IMR-90 (cell line): ENCODE measurements around the gene OR51A7. TPM values are rescaled to one million over a fixed set of nuclear protein-coding genes. Genes with fewer than 3 reads are reported as not detected.

ENCODE experiments used
- ATAC-seq: fragments of 200-7000 bp; cut with Tn5 transposase; 2 replicates; pipeline ENCODE4 v1.9.1; 2020; ENCODE audit warnings: low read depth, mild to moderate bottlenecking, moderate library complexity
- BruUV-seq: library from RNA; stranded (reverse); fragments of 400-500 nt; replicated peaks from 2 replicates; lab custom pipeline; 2021; lab: Mats Ljungman, UMichigan
- CTCF ChIA-PET: fragments of 300-600 bp; formaldehyde crosslinking; extraction: SDS; loops from one replicate; lab custom pipeline; 2021; ENCODE audit warnings: antibody characterized with exemption; lab: Yijun Ruan, JAX
- POLR2A ChIA-PET: fragments of 300-600 bp; sonication (Branson Sonifier 250); formaldehyde crosslinking; loops from one replicate; lab custom pipeline; 2022; ENCODE audit warnings: antibody characterized with exemption; ENCODE audit not compliant: unreplicated experiment; lab: Charles Lee
- DNase-seq: peaks from one replicate; pipeline ENCODE4 v3.0.0; 2013
- H2AFZ ChIP-seq: replicated peaks from 2 replicates; pipeline ENCODE3; 2013; ENCODE audit warnings: low read length, mild to moderate bottlenecking; ENCODE audit not compliant: poor library complexity
- H2AK5ac ChIP-seq: 2 replicates; pipeline ENCODE4 v1.6.1; 2013; ENCODE audit warnings: low read depth, low read length, inconsistent platforms
- H2AK9ac ChIP-seq: replicated peaks from 2 replicates; pipeline ENCODE3; 2013; ENCODE audit warnings: mild to moderate bottlenecking, low read depth, low read length, moderate library complexity; ENCODE audit not compliant: poor library complexity
- H2BK120ac ChIP-seq: 2 replicates; pipeline ENCODE4 v1.6.1; 2013; ENCODE audit warnings: low read depth, low read length, inconsistent platforms
- H2BK15ac ChIP-seq: 3 replicates; pipeline ENCODE4 v1.6.1; 2013; ENCODE audit warnings: low read depth, low read length, inconsistent platforms
- H2BK20ac ChIP-seq: 2 replicates; pipeline ENCODE4 v1.6.1; 2013; ENCODE audit warnings: low read depth, mild to moderate bottlenecking, inconsistent platforms, low read length, moderate library complexity
- H2BK5ac ChIP-seq: 2 replicates; pipeline ENCODE4 v1.6.1; 2013; ENCODE audit warnings: mild to moderate bottlenecking, low read depth, low read length, inconsistent platforms; ENCODE audit not compliant: poor library complexity, severe bottlenecking
- H3K14ac ChIP-seq: replicated peaks from 2 replicates; pipeline ENCODE4 v1.6.1; 2013; ENCODE audit warnings: low read depth, low read length, inconsistent platforms
- H3K18ac ChIP-seq: 2 replicates; pipeline ENCODE4 v1.6.1; 2013; ENCODE audit warnings: low read depth, low read length, control low read depth
- H3K23ac ChIP-seq: 2 replicates; pipeline ENCODE4 v1.6.1; 2013; ENCODE audit warnings: low read depth, low read length, inconsistent platforms
- H3K27ac ChIP-seq: 2 replicates; pipeline ENCODE4 v1.5.1; 2013; ENCODE audit warnings: mild to moderate bottlenecking, control low read depth, low read length; ENCODE audit not compliant: insufficient read depth
- H3K27me3 ChIP-seq: 2 replicates; pipeline ENCODE4 v1.6.1; 2013; ENCODE audit warnings: low read length; ENCODE audit not compliant: control insufficient read depth, insufficient read depth
- H3K36me3 ChIP-seq: 2 replicates; pipeline ENCODE4 v1.6.1; 2013; ENCODE audit warnings: low read length, mixed read lengths; ENCODE audit not compliant: control insufficient read depth, insufficient read depth
- H3K4ac ChIP-seq: 2 replicates; pipeline ENCODE4 v1.6.1; 2013; ENCODE audit warnings: low read depth, low read length, inconsistent platforms
- H3K4me1 ChIP-seq: 2 replicates; pipeline ENCODE4 v1.6.1; 2013; ENCODE audit warnings: low read length, mixed read lengths; ENCODE audit not compliant: control insufficient read depth, insufficient read depth
- H3K4me2 ChIP-seq: 2 replicates; pipeline ENCODE4 v1.6.1; 2013; ENCODE audit warnings: low read depth, mild to moderate bottlenecking, control low read depth, low read length, moderate library complexity
- H3K4me3 ChIP-seq: 2 replicates; pipeline ENCODE4 v1.5.1; 2013; ENCODE audit warnings: low read depth, mild to moderate bottlenecking, control low read depth, low read length, moderate library complexity; ENCODE audit not compliant: insufficient read depth
- H3K56ac ChIP-seq: 2 replicates; pipeline ENCODE4 v1.6.1; 2013; ENCODE audit warnings: low read length, inconsistent platforms; ENCODE audit not compliant: insufficient read depth; ENCODE audit errors: extremely low read depth
- H3K79me1 ChIP-seq, 2 experiments: 2 replicates each; pipeline ENCODE4 v1.6.1; 2013; ENCODE audit warnings: low read length in 2 of 2, inconsistent platforms in 1 of 2, low read depth in 1 of 2
- H3K9ac ChIP-seq: 2 replicates; pipeline ENCODE4 v1.6.1; 2013; ENCODE audit warnings: low read depth, low read length, control low read depth
- H3K9me1 ChIP-seq: 2 replicates; pipeline ENCODE4 v1.6.1; 2013; ENCODE audit warnings: low read length, inconsistent platforms; ENCODE audit not compliant: insufficient read depth
- H3K9me3 ChIP-seq: 2 replicates; pipeline ENCODE4 v1.6.1; 2013; ENCODE audit warnings: low read length; ENCODE audit not compliant: control insufficient read depth, insufficient read depth
- H4K20me1 ChIP-seq: 2 replicates; pipeline ENCODE4 v1.6.1; 2013; ENCODE audit warnings: low read length, inconsistent platforms; ENCODE audit not compliant: insufficient read depth
- H4K5ac ChIP-seq: 2 replicates; pipeline ENCODE4 v1.6.1; 2013; ENCODE audit warnings: mild to moderate bottlenecking, low read depth, low read length, control low read depth
- H4K8ac ChIP-seq, 2 experiments: 2 replicates each; pipeline ENCODE4 v1.6.1; 2013; ENCODE audit warnings: low read depth in 2 of 2, low read length in 2 of 2, control low read depth in 1 of 2, inconsistent platforms in 1 of 2
- H4K91ac ChIP-seq: 2 replicates; pipeline ENCODE4 v1.6.1; 2013; ENCODE audit warnings: low read depth, low read length, inconsistent platforms; ENCODE audit not compliant: insufficient read depth
- BHLHE40 ChIP-seq: fragments of 150-350 bp; IDR thresholded peaks from 2 replicates; pipeline ENCODE4 v1.6.1; 2016; ENCODE audit warnings: mild to moderate bottlenecking, low read depth, low read length
- CHD1 ChIP-seq: IDR thresholded peaks from 2 replicates; pipeline ENCODE4 v1.6.1; 2012; ENCODE audit warnings: low read depth, low read length, improper control_type of control experiment
- FOS ChIP-seq: fragments of 150-350 bp; IDR thresholded peaks from 2 replicates; pipeline ENCODE4 v1.6.1; 2016; ENCODE audit warnings: low read depth, low read length
- MAFK ChIP-seq: IDR thresholded peaks from 2 replicates; pipeline ENCODE4 v1.6.1; 2012; ENCODE audit warnings: low read depth, low read length, improper control_type of control experiment
- MAZ ChIP-seq: IDR thresholded peaks from 2 replicates; pipeline ENCODE4 v1.6.1; 2012; ENCODE audit warnings: low read depth, mild to moderate bottlenecking, low read length, improper control_type of control experiment, moderate library complexity, borderline replicate concordance
- POLR2A ChIP-seq: IDR thresholded peaks from 2 replicates; pipeline ENCODE4 v1.6.1; 2012; ENCODE audit warnings: mild to moderate bottlenecking, low read depth, low read length
- RCOR1 ChIP-seq: IDR thresholded peaks from 2 replicates; pipeline ENCODE4 v1.6.1; 2012; ENCODE audit warnings: mild to moderate bottlenecking, low read length, improper control_type of control experiment; ENCODE audit not compliant: insufficient replicate concordance
- RFX5 ChIP-seq: IDR thresholded peaks from 2 replicates; pipeline ENCODE4 v1.8.0; 2012; ENCODE audit warnings: low read depth, mild to moderate bottlenecking, low read length, moderate library complexity
- SMC3 ChIP-seq: fragments of 150-350 bp; IDR thresholded peaks from 2 replicates; pipeline ENCODE4 v1.6.1; 2016; ENCODE audit warnings: low read depth, mild to moderate bottlenecking, antibody characterized with exemption, low read length, moderate library complexity
- WGBS, 2 experiments: methylation state at CpG; one replicate each; pipeline versions ENCODE4 v1.1.5 to v1.1.7; 2013; ENCODE audit warnings: missing lambda C conversion rate in 2 of 2; ENCODE audit not compliant: insufficient read length in 1 of 2; ENCODE audit errors: extremely low coverage in 2 of 2; 5-methylcytosine and 5-hydroxymethylcytosine counted together
- dilution Hi-C: fragments of 300-500 bp; cut with HindIII; formaldehyde crosslinking; loops from one replicate; pipeline ENCODE4 v1.14.3; 2018; ENCODE audit warnings: low sequenced_read_pairs; ENCODE audit not compliant: unreplicated experiment
- in situ Hi-C: fragments of 300-500 bp; cut with MboI; formaldehyde crosslinking; loops from 3 replicates; pipeline ENCODE4 v1.14.3; 2019; ENCODE audit warnings: low sequenced_read_pairs, inconsistent platforms, mixed read lengths
- intact Hi-C: fragments of 100-400 bp; cut with micrococcal nuclease; formaldehyde crosslinking; loops from 2 replicates; pipeline ENCODE4 v1.10.0; 2022
- polyA plus RNA-seq, 3 experiments: library from polyadenylated mRNA; depleted of rRNA; stranded (reverse); fragments of >200 nt; gene quantifications; 2 replicates each; pipeline ENCODE4 v1.2.3, GENCODE V29; 2012; ENCODE audit warnings: low replicate concordance in 1 of 3
- total RNA-seq: library from RNA; depleted of rRNA; stranded (reverse); fragments of >200 nt; gene quantifications from 2 replicates; pipeline ENCODE4 v1.2.3, GENCODE V29; 2012; rRNA removed
- TF ChIP-seq, protein P1 (sequence below): conservative IDR thresholded peaks from 2 replicates; pipeline ENCODE4 v1.5.1; 2012; ENCODE audit warnings: mild to moderate bottlenecking, low read depth, low read length, improper control_type of control experiment

OR51A7 gene
- total and polyA plus RNA-seq, 2 of the 4 experiments (the other 2 are of a cell fraction) = not detected

DNA sequence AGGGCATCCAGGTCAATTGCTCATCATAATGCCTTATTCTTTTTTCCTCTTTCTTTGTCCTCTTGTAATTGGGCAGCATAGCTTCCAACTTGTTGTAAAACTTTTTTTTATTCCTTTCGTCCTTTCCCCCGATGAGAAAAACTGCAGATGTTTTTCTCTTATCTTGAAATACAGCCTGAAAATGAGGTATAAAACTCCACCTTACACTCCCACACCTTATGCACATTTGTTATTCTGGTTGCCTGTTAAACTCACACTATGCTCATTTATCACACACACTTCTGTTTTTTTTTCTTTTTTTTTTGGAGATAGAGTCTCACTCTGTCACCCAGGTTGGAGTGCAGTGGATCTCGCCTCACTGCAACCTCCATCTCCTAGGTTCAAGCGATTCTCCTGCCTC, 53.8 kb downstream of the OR51A7 start:
- CTCF ChIA-PET = no interaction called here
- no peak overlapping the region for H3K18ac ChIP-seq
- WGBS, 2 experiments = no CpG with 5 or more reads among the region's 4 CpGs
- H3K23ac ChIP-seq = no peak overlapping the region
- dilution Hi-C loops (no loop called here), intact Hi-C loops (no loop called here), in situ Hi-C loops (no loop called here)
- no peak overlapping the region for H3K4me3 ChIP-seq
- H3K56ac ChIP-seq = no peak overlapping the region
- H2BK15ac ChIP-seq = no peak overlapping the region
- no peak overlapping the region for H3K27ac ChIP-seq
- no peaks in the 10 kb centered on the region for H3K79me1 ChIP-seq
- H3K4ac ChIP-seq = no peak overlapping the region
- DNase-seq = no peak
- no peaks in the 10 kb centered on the region for H3K9me1 ChIP-seq
- H2AK9ac ChIP-seq = no peak overlapping the region
- H2BK120ac ChIP-seq = no peak overlapping the region
- TF ChIP-seq FOS = no peak
- TF ChIP-seq MAZ = no peak
- no peak for TF ChIP-seq RFX5
- TF ChIP-seq SMC3 = no peak
- TF ChIP-seq POLR2A = no peak
- no peak for TF ChIP-seq RCOR1
- TF ChIP-seq BHLHE40 = no peak
- TF ChIP-seq, protein P1, sequence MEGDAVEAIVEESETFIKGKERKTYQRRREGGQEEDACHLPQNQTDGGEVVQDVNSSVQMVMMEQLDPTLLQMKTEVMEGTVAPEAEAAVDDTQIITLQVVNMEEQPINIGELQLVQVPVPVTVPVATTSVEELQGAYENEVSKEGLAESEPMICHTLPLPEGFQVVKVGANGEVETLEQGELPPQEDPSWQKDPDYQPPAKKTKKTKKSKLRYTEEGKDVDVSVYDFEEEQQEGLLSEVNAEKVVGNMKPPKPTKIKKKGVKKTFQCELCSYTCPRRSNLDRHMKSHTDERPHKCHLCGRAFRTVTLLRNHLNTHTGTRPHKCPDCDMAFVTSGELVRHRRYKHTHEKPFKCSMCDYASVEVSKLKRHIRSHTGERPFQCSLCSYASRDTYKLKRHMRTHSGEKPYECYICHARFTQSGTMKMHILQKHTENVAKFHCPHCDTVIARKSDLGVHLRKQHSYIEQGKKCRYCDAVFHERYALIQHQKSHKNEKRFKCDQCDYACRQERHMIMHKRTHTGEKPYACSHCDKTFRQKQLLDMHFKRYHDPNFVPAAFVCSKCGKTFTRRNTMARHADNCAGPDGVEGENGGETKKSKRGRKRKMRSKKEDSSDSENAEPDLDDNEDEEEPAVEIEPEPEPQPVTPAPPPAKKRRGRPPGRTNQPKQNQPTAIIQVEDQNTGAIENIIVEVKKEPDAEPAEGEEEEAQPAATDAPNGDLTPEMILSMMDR = no peak
- TF ChIP-seq MAFK = no peak
- TF ChIP-seq CHD1 = no peak
- no peak overlapping the region for H4K5ac ChIP-seq
- no peak overlapping the region for H2BK20ac ChIP-seq
- no peak overlapping the region for H4K91ac ChIP-seq
- POLR2A ChIA-PET = no interaction called here
- no peak overlapping the region for H2AK5ac ChIP-seq
- H3K4me2 ChIP-seq = no peak overlapping the region
- no peak for ATAC-seq
- H2BK5ac ChIP-seq = no peak overlapping the region
- no peak overlapping the region for H2AFZ ChIP-seq
- no peaks in the 10 kb centered on the region for H3K36me3 ChIP-seq
- no peaks in the 10 kb centered on the region for H3K9me3 ChIP-seq
- no TSS peak for BruUV-seq
- no peaks in the 10 kb centered on the region for H3K4me1 ChIP-seq
- no peak overlapping the region for H3K14ac ChIP-seq
- H3K9ac ChIP-seq = no peak overlapping the region
- no peaks in the 10 kb centered on the region for H3K27me3 ChIP-seq
- no peaks in the 10 kb centered on the region for H4K20me1 ChIP-seq
- no peak overlapping the region for H4K8ac ChIP-seq

Other genes starting within 250 kb of the OR51A7 start
- 0.56 and 0.72 TPM in 2 replicates for gene OR51E2, start 205.9 kb upstream of the OR51A7 start, total RNA-seq
- 0.83 and 1.3 TPM in 2 replicates for gene OR51E2, start 205.9 kb upstream of the OR51A7 start, polyA plus RNA-seq (2012; rRNA removed)
- not detected in 2 replicates for gene MMP26, start 199.0 kb upstream of the OR51A7 start, total RNA-seq
- gene MMP26, start 199.0 kb upstream of the OR51A7 start, polyA plus RNA-seq (2012; rRNA removed) = not detected in 2 replicates
- not detected in 2 replicates for gene OR51F1, start 133.8 kb upstream of the OR51A7 start, total RNA-seq
- not detected in 2 replicates for gene OR51F1, start 133.8 kb upstream of the OR51A7 start, polyA plus RNA-seq (2012; rRNA removed)
- gene OR52R1, start 99.4 kb upstream of the OR51A7 start, total RNA-seq = not detected in 2 replicates
- gene OR52R1, start 99.4 kb upstream of the OR51A7 start, polyA plus RNA-seq (2012; rRNA removed) = not detected in 2 replicates
- gene OR51F2, start 82.5 kb upstream of the OR51A7 start, total RNA-seq = under 0.01 and 0.18 TPM in 2 replicates
- gene OR51F2, start 82.5 kb upstream of the OR51A7 start, polyA plus RNA-seq (2012; rRNA removed) = not detected in 2 replicates
- not detected in 2 replicates for gene OR51S1, start 54.6 kb upstream of the OR51A7 start, total RNA-seq
- not detected in 2 replicates for gene OR51S1, start 54.6 kb upstream of the OR51A7 start, polyA plus RNA-seq (2012; rRNA removed)
- gene OR51T1, start 21.9 kb upstream of the OR51A7 start, total RNA-seq = not detected in 2 replicates
- gene OR51T1, start 21.9 kb upstream of the OR51A7 start, polyA plus RNA-seq (2012; rRNA removed) = not detected in 2 replicates
- gene OR51G2, start 15.6 kb downstream of the OR51A7 start, total RNA-seq = not detected in 2 replicates
- not detected in 2 replicates for gene OR51G2, start 15.6 kb downstream of the OR51A7 start, polyA plus RNA-seq (2012; rRNA removed)
- gene OR51G1, start 20.6 kb downstream of the OR51A7 start, total RNA-seq = not detected in 2 replicates
- not detected in 2 replicates for gene OR51G1, start 20.6 kb downstream of the OR51A7 start, polyA plus RNA-seq (2012; rRNA removed)
- gene OR51A4, start 43.8 kb downstream of the OR51A7 start, total RNA-seq = not detected in 2 replicates
- gene OR51A4, start 43.8 kb downstream of the OR51A7 start, polyA plus RNA-seq (2012; rRNA removed) = not detected in 2 replicates
- not detected in 2 replicates for gene OR51A2, start 51.9 kb downstream of the OR51A7 start, total RNA-seq
- gene OR51A2, start 51.9 kb downstream of the OR51A7 start, polyA plus RNA-seq (2012; rRNA removed) = not detected in 2 replicates
- not detected in 2 replicates for gene OR51L1, start 91.1 kb downstream of the OR51A7 start, total RNA-seq
- gene OR51L1, start 91.1 kb downstream of the OR51A7 start, polyA plus RNA-seq (2012; rRNA removed) = not detected in 2 replicates
- gene OR52J3, start 142.7 kb downstream of the OR51A7 start, total RNA-seq = not detected in 2 replicates
- gene OR52J3, start 142.7 kb downstream of the OR51A7 start, polyA plus RNA-seq (2012; rRNA removed) = not detected in 2 replicates
- not detected in 2 replicates for gene OR52E2, start 155.8 kb downstream of the OR51A7 start, total RNA-seq
- not detected in 2 replicates for gene OR52E2, start 155.8 kb downstream of the OR51A7 start, polyA plus RNA-seq (2012; rRNA removed)
- gene OR52E1, start 165.8 kb downstream of the OR51A7 start, total RNA-seq = not detected in 2 replicates
- not detected in 2 replicates for gene OR52E1, start 165.8 kb downstream of the OR51A7 start, polyA plus RNA-seq (2012; rRNA removed)
- not detected in 2 replicates for gene OR52A5, start 234.6 kb downstream of the OR51A7 start, total RNA-seq
- not detected in 2 replicates for gene OR52A5, start 234.6 kb downstream of the OR51A7 start, polyA plus RNA-seq (2012; rRNA removed)